Lower lobe of right lung (tissue), 2 donors: Measurements from ENCODE around the gene SLC25A13. TPM values are rescaled to one million over a fixed set of nuclear protein-coding genes. Genes with fewer than 3 reads are reported as not detected.

Experiments
- ATAC-seq, 2 donors: fragments of 200-7000 bp; cut with Tn5 transposase; one replicate each; pipeline ENCODE4 v1.9.1; 2020 to 2022; ENCODE audit warnings: mild to moderate bottlenecking in 2 of 2, moderate library complexity in 2 of 2
- DNase-seq: peaks from one replicate; pipeline ENCODE4 v3.0.0-alpha.2; 2020
- H3K27ac ChIP-seq: fragments of 200-600 bp; one replicate; pipeline ENCODE4 v1.8.0; 2022
- H3K27me3 ChIP-seq: fragments of 200-600 bp; one replicate; pipeline ENCODE4 v1.8.0; 2022; ENCODE audit warnings: low read depth
- H3K36me3 ChIP-seq: fragments of 200-600 bp; one replicate; pipeline ENCODE4 v1.8.0; 2022; ENCODE audit warnings: mild to moderate bottlenecking
- H3K4me1 ChIP-seq: fragments of 200-600 bp; one replicate; pipeline ENCODE4 v1.8.0; 2022
- H3K4me3 ChIP-seq: fragments of 200-600 bp; one replicate; pipeline ENCODE4 v1.8.0; 2022; ENCODE audit warnings: mild to moderate bottlenecking
- H3K9me3 ChIP-seq: fragments of 200-600 bp; one replicate; pipeline ENCODE4 v1.8.0; 2022
- CTCF ChIP-seq: fragments of 200-600 bp; IDR thresholded peaks from one replicate; pipeline ENCODE4 v1.8.0; 2022; ENCODE audit warnings: antibody characterized with exemption, mild to moderate bottlenecking
- intact Hi-C: fragments of 100-400 bp; cut with DNase I; formaldehyde crosslinking; loops from one replicate; pipeline ENCODE4 v1.11.0; 2022
- total RNA-seq: library from RNA; stranded (reverse); fragmentation: NEBNext Ultra II Directional; extraction: Animal tissue kit (Norgen Biotek cat#: 25700); gene quantifications from one replicate; pipeline ENCODE4 v1.2.1, GENCODE V29; 2021
- donor health status: DM: no; HTN: yes; CAD: no; lungs with severe emphysema.

SLC25A13 gene
- total RNA-seq, 1 donor from 2014 or later: 24.8 TPM

DNA sequence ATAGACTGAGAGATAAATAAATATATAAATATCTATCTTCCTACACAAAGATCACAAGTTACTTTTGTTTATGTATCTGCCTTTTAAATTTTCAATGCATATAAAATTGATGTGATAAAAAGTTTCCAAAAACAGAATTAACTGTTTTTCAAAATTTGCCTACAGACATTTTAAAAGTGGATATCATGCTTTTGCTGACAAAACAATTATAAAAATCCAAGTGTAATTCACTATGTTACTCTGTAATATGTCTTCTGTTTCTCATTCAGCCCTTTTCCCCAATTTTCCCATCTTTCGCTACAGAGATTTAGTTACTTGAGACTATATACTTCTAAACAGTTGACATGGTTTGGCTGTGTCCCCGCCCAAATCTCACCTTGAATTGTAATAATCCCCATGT lies 37.7 kb downstream of the SLC25A13 start:
- Histone ChIP-seq H3K27ac (no peak overlapping the region), H3K36me3 (no peaks in the 10 kb centered on the region), H3K4me1 (no peaks in the 10 kb centered on the region), H3K27me3 (no peaks in the 10 kb centered on the region), H3K9me3 (no peaks in the 10 kb centered on the region), H3K4me3 (no peak overlapping the region)
- ATAC-seq: no peak
- no peak for TF ChIP-seq CTCF
- intact Hi-C loops: no loop called here
- DNase-seq: no peak

DNA sequence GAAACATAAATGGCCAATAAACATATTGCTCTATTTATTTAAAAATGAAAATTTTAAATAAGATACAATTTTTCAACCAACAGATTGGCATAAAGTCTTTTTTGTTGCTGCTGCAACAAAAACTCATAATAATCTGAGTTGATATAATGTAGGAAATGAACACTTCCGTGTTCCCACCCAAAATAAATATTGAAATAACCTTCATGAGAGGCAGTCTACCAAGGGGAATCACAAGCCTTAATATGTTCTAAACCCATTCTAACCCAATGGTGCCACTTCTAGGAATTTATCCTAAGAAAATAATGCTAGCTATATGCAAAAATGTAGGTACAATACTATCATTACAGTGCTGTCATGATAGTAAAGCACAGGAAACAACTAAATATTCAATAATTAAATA lies 39.1 kb downstream of the SLC25A13 start:
- no peak for ATAC-seq
- Histone ChIP-seq H3K4me3 (no peak overlapping the region), H3K27me3 (no peaks in the 10 kb centered on the region), H3K27ac (no peak overlapping the region), H3K9me3 (no peaks in the 10 kb centered on the region), H3K36me3 (no peaks in the 10 kb centered on the region), H3K4me1 (no peaks in the 10 kb centered on the region)
- TF ChIP-seq CTCF: no peak
- intact Hi-C loops: no loop called here
- DNase-seq: no peak

DNA sequence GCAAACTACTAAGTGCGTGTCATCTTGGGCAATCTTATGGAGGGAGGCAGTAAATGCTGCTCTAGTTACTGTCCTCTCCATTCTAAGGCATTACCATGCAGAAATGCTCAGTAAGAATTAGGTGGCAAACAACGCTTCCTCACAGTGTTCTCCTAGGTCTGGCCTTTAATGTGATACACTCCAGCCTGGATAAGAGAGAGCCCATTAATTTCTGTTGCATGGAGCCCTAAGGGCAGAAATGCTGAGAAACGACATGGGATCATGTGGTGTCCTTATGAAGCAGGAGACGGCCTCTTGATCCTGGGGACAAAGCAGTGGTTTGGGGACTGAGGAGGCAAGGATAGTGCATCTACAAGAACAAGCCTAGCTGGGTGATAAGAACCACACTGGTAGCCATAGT lies 44.0 kb downstream of the SLC25A13 start:
- Histone ChIP-seq H3K9me3 (no peaks in the 10 kb centered on the region), H3K36me3 (peaks cover 14% of the 10 kb centered on the region), H3K4me3 (no peak overlapping the region), H3K4me1 (no peaks in the 10 kb centered on the region), H3K27me3 (no peaks in the 10 kb centered on the region), H3K27ac (no peak overlapping the region)
- no peak for TF ChIP-seq CTCF
- DNase-seq: no peak
- intact Hi-C loops: no loop called here
- ATAC-seq: no peak

- DNase-seq (no peak), ATAC-seq (no peak)
- Histone ChIP-seq H3K9me3 (no peaks in the 10 kb centered on the region), H3K27me3 (no peaks in the 10 kb centered on the region), H3K4me1 (no peaks in the 10 kb centered on the region), H3K36me3 (peaks cover 14% of the 10 kb centered on the region), H3K27ac (no peak overlapping the region), H3K4me3 (no peak overlapping the region)
- no peak for TF ChIP-seq CTCF
- intact Hi-C loops: no loop called here
These were observed 45.9 kb downstream of the SLC25A13 start for GRCh38 chr7:96276019-96276418.

DNA sequence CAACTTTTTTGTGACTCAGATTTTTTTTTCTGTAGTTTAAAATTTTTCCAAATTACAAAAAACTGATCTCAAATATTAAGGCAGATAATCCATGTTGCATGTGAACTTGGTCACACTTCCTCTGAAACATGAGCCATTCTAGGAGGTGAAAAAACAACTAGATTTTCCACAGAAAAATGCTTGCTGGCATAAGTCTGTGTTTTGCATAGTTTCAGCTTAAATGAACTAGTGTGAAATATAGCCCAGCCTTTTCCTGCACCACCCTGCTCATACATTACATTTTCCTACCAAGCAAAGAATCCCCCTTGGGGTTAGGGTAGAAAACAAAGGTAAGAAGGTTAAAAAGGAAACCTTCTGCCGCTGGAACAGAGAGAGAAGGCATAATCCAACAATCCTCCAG lies 48.2 kb downstream of the SLC25A13 start:
- no peaks in the 10 kb centered on the region for H3K9me3 ChIP-seq
- DNase-seq: no peak
- no peak overlapping the region for H3K27ac ChIP-seq
- H3K4me3 ChIP-seq: no peak overlapping the region
- H3K4me1 ChIP-seq: no peaks in the 10 kb centered on the region
- ATAC-seq: no peak
- peaks cover 14% of the 10 kb centered on the region for H3K36me3 ChIP-seq
- intact Hi-C loops: no loop called here
- no peak for TF ChIP-seq CTCF
- H3K27me3 ChIP-seq: no peaks in the 10 kb centered on the region
